Activated naive CD4-positive, alpha-beta T cell treated with Interleukin-2 at 50 U/mL for 16 hours (primary cell): ENCODE measurements around the gene ADGRG3.

Experiments used
- DNase-seq: peaks from one replicate; pipeline ENCODE4 v3.0.0-alpha.2; 2020

ADGRG3 gene

DNA sequence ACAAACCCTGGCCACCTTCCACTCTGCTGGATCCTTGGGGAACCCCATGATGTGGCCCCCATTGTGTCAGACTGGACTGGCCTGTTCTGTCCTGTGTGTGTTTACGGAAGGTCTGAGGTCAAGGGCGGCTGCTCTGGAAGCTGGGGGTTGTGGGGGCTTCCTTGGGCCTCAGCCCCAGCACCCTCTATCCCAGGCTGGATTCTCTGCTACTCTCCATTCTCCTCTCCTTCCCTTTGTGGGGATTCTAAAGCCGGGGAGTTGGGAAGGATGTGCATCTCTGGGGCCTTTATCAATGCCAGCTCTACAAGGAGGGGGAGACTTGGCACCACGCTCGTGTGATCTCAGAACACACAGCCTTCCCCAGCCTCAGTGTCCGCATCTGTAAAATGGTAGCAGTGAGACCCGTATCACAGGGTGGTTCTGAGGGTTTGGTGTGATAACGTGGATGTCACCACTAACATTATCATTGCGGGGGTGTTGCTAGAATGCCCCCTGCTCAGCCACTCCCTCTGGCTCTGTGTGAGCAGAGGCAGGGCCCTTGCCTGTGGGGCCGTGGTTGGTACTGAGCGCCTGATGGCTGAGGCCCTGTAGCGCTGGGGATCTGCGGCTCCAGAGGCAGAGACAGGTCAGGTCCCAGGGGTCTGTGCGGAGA, 21.6 kb upstream of the ADGRG3 start:
- DNase-seq, result no peak

DNA sequence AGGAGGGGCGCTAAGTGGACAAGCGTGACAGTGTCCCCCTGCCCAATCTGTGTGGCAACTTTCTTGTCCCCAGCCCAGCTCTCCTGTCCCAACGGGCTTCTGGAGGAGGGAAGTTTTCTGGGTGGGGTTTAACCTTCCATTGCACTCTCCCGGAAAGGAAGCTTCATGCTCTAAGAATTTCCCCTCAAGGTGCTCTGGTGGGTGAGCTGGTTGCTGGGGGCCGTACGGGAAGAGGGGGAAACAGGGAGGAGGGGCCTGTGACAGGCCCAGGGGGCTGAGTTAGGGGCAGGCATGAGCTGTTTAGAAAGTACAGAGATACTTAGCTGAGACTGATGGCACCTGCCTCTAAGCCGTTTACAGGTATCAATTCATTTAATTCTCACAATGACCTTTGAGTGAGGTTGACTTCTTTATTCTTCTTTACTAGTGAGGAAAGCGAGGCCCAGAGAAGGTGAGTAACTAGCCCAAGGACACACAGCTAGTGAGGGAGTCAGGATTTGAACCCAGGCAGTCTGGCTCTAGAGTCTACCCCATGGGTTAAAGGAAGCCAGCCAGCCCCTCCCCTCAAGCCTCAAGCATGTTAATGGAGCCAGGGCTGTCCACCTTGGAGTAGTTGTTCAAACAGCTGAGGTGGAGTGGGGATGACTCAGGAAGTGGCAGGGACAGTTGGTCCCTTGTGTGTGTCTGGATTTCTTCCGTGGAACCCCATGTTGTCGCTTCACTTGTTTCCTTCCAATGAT, 20.8 kb upstream of the ADGRG3 start:
- no peak for DNase-seq

DNA sequence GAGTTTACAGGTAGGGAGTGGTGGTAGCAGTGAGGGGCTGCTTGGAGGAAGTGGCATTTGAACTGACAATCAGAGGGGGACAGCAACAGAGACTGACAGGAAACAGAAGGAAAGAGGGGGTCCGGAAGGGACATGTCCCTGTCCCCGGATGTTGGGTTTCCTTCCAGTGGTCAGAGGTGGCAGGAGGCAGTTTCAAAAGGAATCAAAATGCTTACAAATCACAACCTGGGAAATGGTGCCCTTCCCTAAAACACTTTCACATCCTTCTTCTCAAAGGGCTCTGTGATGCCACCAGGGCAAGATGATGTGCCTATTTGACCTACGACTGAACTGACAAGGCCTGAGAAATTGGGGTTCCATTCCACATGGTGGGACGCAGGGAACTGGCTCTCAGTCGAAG, 20.0 kb upstream of the ADGRG3 start:
- DNase-seq, result no peak

DNA sequence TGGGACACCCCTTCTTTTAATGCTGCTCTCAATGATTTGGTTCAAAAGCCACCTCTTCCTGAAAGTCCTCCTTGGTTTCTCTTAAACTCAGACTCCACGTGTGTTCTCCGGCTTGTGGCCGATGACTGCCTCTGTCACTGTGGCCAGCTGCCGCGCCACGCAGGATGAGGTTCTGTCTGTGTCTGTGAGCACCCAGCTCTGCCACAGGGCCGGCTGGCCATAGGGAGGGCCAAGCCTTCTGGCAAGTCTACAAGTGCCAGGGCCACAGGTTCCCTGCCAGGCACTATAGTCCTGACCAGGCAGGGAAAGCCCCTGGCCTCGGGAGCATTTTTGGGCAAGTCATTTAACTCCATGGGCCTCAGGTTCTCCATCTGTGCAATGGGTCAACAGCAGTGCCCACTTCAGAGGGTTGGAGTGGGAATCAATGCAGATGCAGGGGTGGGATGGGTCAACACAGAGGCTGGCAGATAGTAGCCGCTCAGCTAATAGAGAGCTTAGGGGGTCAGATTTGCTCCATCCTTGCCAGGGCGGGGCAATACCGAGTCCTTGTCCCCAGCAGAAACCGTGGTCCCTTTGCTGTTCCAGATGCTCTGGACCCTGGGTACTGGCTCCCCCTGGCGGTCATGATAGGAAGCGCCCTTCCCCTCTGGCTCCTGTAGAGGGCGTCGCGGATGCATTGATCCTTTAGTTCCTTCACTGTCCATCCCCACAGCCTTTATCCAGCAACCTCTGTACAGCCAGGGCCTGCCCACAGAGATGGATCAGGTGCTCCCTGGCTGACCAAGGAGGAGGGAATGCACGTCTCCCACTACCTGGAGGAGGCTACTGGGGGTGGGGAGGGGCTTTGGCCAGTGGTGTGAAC, 19.3 kb upstream of the ADGRG3 start:
- DNase-seq, result peak; percentile 89

DNA sequence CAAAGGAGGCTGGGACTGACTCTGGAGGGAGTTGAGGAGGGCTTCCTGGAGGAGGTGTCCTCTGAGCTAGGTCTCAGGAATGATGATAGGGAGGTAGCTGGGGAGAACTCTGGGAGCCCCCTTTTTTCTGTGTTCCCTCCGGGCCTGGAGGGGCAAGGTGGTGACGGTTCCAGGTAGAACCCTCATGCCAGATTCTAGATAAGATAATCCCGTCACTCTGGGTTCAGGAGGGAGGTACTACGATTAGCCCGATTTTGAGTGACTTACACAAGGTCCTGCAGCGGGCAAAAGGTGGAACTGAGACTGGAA, 18.7 kb upstream of the ADGRG3 start:
- no peak for DNase-seq

DNA sequence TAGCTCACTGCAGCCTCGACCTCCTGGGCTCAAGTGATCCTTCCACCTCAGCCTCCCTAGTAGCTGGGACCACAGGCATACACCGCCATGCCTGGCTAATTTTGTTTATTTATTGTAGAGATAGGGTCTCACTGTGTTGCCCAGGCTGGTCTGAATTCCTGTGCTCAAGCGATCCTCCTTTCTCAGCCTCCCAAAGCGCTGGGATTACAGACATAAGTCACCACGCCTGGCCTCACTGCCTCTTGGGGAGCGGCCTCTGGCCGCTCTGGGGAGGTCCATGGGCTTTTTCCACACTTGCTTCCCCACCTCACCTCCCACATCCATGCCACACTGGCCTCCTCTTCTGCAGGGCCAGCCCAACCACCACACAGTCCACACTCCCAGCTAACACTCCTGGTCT, 18.3 kb upstream of the ADGRG3 start:
- DNase-seq, result no peak

DNA sequence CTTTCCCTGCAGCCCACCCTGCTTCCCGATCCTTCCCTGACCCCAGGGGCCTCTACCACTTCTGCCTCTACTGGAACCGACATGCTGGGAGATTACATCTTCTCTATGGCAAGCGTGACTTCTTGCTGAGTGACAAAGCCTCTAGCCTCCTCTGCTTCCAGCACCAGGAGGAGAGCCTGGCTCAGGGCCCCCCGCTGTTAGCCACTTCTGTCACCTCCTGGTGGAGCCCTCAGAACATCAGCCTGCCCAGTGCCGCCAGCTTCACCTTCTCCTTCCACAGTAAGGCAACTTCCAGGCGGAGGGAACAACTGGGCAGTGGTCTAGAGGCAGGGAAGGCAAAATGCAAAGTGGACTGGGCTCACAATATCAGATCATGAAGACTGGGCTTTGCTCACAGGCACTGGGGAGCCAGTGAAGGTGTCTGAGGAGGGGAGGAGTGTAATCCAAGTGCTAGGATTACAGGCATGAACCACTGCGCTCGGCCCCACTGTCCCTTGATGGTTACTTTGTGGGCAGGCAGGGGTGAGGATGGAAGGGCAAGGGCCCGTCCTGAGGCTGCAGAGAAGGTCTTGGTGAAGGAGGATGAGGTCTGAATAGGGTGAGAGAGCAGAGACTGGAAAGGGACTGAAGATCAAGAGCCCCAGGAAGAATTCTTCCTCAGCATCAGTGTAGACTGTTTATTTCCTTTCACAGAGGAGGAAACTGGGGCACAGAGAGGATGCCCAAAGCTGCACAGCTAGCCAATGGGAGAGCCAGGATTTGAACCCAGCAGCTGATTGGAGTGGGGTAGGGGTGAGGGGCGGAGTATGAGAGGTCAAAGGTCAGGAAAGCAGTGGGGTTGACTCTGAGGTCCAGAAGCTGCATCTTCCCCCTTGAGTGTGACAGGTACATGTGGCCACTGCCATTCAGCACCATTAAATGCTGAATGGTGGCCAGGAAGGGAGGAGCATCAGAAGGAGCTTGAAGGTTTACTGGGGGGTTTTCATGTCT, 16.5 kb upstream of the ADGRG3 start:
- peak; percentile 16 for DNase-seq

DNA sequence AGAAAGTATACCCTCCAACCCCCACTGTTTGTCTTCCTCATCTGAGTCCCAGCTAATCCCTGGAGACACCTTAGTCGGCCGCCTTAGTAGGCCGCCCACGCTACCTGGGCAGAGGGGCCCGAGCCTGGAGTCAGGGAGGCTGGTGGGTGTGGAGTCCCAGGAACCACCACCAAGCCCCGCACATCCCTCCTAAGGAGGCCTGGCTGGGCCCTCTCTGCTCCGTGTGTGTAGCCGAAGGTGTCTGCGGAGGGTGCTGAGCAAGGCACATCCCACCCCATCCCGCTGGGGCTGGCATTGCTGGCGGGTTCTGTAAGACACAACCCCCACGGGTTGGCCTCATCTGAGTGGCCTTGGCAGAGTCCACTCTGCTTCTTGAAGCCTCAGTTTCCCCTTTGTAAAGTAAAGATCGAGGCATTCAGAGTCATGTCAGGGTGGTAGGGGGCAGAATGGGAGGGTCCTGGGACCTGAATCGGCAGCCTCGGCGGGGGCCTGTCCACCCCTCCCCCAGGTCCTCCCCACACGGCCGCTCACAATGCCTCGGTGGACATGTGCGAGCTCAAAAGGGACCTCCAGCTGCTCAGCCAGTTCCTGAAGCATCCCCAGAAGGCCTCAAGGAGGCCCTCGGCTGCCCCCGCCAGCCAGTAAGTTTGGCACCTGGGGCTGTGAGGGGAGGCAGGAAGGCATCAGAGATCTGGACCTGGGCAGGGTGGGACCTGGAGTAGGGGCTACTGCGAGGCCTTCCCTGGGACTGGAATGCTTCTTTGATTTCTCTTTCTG, 15.2 kb upstream of the ADGRG3 start:
- DNase-seq, result no peak

DNA sequence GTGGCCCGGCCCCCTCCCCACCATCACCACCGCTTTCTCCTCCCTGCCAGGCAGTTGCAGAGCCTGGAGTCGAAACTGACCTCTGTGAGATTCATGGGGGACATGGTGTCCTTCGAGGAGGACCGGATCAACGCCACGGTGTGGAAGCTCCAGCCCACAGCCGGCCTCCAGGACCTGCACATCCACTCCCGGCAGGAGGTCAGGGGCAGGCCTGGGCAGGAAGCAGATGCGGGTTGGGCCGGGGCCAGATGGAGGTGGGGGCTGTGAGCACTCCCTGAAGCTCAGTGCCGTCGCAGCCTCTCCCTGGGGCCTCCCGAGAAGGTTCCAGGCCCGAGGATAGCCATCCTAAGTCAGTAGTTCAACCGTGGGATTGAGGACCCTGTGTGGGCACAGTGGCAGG, 14.2 kb upstream of the ADGRG3 start:
- DNase-seq, result no peak

DNA sequence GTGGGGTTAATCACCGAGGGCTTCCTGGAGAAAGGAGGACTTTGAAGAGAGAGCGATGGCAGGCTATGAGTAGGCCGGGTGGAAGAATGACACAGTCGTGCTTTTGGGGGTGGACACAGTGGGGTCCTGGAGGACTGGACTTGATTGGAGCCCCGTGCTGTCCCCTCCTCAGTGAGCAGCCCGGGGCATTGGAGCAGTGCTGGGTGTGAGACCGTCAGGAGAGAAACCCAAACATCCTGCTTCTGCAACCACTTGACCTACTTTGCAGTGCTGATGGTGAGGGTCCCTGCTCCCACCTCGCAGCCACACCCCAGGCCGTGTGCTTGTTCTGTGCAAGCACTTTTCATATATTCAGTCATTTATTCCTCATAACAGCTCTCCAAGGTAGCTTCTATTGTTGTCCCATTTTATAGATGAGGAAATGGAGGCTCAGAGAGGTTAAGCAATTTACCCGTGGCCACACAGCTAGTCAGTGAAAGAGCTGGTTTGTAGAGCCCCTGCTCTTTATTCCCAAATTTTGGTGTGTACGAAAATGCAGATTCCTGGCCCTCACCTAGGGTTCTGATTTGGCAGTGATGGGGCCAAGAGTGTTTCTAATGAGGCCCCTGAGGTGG, 11.7 kb upstream of the ADGRG3 start:
- DNase-seq, result no peak

DNA sequence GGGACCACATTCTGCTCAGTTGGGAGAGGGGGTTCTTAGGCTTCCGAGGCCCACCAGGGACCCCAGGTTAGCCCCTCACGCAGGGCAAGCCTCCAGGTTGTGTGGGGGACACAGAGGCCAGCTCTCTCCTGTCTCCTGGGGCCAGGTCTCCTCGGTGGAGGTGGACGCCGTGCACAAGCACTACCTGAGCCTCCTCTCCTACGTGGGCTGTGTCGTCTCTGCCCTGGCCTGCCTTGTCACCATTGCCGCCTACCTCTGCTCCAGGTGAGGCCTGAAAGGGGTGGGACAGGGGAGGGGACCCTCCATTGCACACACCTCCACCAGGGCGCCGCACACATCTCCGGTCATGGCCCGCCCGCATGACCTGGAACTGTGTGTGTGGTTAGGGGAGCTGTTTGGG, 10.9 kb upstream of the ADGRG3 start:
- no peak for DNase-seq

DNA sequence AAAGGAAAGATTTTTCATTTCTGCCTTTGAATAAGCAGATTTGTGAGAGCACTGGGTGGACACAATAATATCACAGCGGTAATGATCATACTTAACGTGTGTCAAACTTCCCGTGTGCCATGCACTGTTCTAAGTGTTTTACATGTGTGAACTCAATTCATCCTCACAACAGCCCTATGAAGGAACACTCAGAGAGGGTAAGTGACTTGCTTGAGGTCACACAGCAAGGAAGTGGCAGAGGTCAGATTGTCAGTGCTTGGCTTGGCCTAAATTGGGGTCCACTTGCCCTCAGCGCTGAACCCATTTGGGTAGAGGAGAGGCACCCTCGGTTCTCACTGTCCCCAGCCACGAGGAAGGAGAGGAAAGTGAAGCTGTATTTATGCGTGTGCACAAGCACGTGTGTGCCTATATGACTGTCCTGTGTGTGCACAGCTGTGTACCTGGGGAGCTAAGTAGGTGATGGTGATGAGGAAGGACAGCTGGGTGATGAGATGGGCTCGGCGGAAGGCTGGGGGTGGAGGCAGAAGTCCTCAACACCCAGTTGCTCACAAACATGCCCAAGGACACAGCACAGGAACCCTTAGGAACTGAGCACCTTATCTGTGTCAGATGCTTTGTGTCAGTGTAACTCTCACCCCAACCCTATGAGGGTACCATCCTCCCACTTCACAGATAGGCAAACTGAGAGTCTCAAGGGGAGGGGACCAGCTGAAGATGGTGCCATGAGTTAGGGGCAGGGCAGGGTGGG, 9.8 kb upstream of the ADGRG3 start:
- no peak for DNase-seq

DNA sequence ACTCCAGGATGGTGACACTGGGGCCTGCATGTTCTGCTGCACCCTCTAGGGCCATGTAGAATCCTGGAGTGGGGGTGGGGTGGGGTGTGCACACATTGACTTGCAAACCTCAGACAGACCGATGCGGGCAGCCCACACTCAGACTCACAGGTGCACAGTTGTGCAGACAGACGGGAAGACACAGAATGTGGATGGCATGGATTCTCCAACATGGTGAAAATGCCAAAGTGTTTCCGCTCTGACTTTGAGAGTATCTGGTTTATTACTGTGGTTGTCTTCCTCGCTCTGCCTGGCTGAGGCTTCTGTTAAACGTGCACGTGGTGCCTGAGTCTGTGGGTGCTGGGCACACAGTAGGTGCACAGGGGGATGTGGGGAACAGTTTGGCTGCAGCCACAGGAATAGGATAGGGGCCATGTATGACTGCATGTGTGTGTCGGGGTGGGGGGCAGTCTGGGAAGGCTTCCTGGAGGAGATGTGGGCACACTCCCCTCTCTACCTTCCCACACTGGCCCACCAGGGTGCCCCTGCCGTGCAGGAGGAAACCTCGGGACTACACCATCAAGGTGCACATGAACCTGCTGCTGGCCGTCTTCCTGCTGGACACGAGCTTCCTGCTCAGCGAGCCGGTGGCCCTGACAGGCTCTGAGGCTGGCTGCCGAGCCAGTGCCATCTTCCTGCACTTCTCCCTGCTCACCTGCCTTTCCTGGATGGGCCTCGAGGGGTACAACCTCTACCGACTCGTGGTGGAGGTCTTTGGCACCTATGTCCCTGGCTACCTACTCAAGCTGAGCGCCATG, 9.0 kb upstream of the ADGRG3 start:
- no peak for DNase-seq

DNA sequence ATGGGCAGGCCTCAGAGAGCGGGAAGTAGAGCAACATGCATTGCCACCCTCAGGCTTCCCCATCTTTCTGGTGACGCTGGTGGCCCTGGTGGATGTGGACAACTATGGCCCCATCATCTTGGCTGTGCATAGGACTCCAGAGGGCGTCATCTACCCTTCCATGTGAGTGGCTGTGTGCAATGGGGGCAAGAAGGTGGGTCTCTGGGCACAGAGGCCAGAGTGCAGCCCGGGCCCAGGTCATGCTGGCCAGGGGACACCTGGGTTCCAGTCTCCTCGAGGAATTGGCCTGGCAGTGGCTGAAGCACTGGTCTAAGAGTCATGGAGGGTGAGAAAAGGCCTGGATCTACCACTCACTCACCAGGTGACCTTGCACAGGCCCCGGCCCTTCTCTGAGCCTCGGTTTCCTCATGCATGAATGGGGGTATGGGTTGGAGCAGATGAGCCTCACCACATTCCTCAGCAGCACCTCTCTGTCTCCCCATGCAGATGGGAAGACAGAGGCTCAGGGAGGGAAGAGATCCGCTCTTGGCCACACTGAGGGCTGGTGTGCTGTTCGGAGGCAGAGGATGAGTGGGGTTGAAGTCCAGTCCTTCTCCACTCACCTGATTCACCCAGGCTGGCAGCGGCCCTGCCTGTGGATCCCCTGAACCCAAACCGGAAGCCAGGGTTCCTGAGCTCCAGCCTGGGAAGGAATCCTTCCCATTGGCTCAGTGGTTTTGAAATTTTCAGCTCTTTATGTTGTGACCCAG, 7.2 kb upstream of the ADGRG3 start:
- DNase-seq, result no peak

DNA sequence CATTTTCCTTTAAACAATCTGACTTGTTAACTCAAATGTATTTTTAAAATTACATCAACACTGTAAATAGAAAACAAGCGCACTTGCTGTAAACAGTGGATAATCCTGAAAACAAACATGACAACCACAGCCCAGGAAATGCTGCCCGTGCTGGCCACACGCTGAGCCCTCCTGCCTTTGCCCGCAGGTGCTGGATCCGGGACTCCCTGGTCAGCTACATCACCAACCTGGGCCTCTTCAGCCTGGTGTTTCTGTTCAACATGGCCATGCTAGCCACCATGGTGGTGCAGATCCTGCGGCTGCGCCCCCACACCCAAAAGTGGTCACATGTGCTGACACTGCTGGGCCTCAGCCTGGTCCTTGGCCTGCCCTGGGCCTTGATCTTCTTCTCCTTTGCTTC, 6.6 kb upstream of the ADGRG3 start:
- no peak for DNase-seq

DNA sequence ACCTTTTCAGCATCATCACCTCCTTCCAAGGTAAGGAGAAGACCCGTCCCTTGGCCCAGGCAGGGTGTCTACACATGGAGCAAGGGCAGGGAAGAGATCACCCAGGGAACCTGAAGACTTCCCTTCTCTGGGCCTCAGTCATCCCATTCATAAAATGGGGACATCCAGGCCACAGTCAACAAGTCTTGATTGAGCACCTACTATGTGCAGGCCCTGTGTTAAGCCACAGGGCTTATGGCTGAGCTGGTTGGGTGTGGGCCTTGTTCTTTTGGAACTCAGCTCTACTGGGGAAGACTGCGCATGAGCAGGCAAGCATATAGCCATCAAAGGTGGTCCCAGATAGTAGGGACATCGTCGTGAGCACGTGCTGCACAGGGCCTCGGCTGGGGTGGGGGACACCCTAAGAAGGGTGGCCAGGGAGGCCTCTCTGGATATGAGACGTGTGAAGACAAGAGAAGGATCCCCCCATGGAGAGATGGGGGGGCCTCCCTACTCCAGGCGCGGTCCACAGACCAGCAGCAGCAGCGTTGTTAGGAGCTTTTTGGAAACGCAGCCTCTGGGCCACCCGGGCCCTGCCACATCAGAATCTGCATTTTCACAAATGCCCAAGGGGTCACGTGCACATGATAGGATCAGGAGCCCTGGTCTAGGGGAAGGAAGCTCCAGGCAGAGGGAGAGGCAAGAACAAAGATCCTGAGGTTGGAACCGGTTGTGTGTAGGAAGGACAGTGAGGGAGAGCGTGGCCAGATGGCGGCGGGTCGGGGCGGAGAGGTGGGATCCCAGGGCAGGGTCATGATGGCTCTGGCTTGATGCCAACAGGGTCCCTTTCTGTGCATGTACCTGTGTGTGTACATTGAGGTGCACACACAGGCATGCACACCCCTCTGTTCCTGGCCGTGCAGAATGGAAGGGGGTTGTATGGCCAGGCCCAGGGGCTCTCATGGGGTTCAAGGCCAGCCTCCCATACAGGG, 5.9 kb upstream of the ADGRG3 start:
- no peak for DNase-seq

DNA sequence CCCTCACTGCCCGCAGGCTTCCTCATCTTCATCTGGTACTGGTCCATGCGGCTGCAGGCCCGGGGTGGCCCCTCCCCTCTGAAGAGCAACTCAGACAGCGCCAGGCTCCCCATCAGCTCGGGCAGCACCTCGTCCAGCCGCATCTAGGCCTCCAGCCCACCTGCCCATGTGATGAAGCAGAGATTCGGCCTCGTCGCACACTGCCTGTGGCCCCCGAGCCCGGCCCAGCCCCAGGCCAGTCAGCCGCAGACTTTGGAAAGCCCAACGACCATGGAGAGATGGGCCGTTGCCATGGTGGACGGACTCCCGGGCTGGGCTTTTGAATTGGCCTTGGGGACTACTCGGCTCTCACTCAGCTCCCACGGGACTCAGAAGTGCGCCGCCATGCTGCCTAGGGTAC, 4.7 kb upstream of the ADGRG3 start:
- DNase-seq, result no peak
